Ishikawa (cell line): Measurements from ENCODE around the gene IGSF8.

ENCODE experiments used
- CEBPB ChIP-seq: IDR thresholded peaks from 2 replicates; pipeline ENCODE4 v1.6.1; 2012
- CREB1 ChIP-seq: IDR thresholded peaks from 2 replicates; pipeline ENCODE4 v1.6.1; 2012; ENCODE audit warnings: low read depth
- EGR1 ChIP-seq: IDR thresholded peaks from 2 replicates; pipeline ENCODE4 v1.6.1; 2012
- EP300 ChIP-seq: IDR thresholded peaks from 2 replicates; pipeline ENCODE4 v1.6.1; 2012; ENCODE audit warnings: borderline replicate concordance
- FOXM1 ChIP-seq: IDR thresholded peaks from 2 replicates; pipeline ENCODE4 v1.6.1; 2012; ENCODE audit warnings: low read depth, borderline replicate concordance
- NFIC ChIP-seq: IDR thresholded peaks from 2 replicates; pipeline ENCODE4 v1.6.1; 2012
- RAD21 ChIP-seq: IDR thresholded peaks from 2 replicates; pipeline ENCODE4 v1.6.1; 2012; ENCODE audit warnings: low read depth
- REST ChIP-seq: IDR thresholded peaks from 2 replicates; pipeline ENCODE4 v1.6.1; 2012; ENCODE audit warnings: low read depth, mild to moderate bottlenecking
- TAF1 ChIP-seq: IDR thresholded peaks from 2 replicates; pipeline ENCODE4 v1.6.1; 2012; ENCODE audit warnings: low read depth, mild to moderate bottlenecking
- TCF12 ChIP-seq: IDR thresholded peaks from 2 replicates; pipeline ENCODE4 v1.6.1; 2012; ENCODE audit warnings: low read depth
- TEAD4 ChIP-seq: IDR thresholded peaks from 2 replicates; pipeline ENCODE4 v1.6.1; 2012
- USF1 ChIP-seq: IDR thresholded peaks from 2 replicates; pipeline ENCODE4 v1.6.1; 2012
- YY1 ChIP-seq: IDR thresholded peaks from 2 replicates; pipeline ENCODE4 v1.6.1; 2012; ENCODE audit warnings: low read depth
- ZBTB7A ChIP-seq: IDR thresholded peaks from 2 replicates; pipeline ENCODE4 v1.6.1; 2012; ENCODE audit warnings: low read depth
- TF ChIP-seq, protein P1 (sequence below): IDR thresholded peaks from 2 replicates; pipeline ENCODE4 v1.6.1; 2012

Gene IGSF8

GRCh38 chr1:160056648-160057169 lies 41.7 kb downstream of the IGSF8 start:
- TF ChIP-seq TAF1 (no peak), EP300 (no peak), EGR1 (no peak), ZBTB7A (no peak), CREB1 (no peak)

GRCh38 chr1:160053548-160054365 lies 44.7 kb downstream of the IGSF8 start:
- TF ChIP-seq TCF12: no peak
- no peak for TF ChIP-seq USF1
- no peak for TF ChIP-seq CREB1
- no peak for TF ChIP-seq YY1
- TF ChIP-seq EGR1: no peak
- no peak for TF ChIP-seq EP300
- TF ChIP-seq CEBPB: no peak
- TF ChIP-seq FOXM1: no peak
- TF ChIP-seq, protein P1, sequence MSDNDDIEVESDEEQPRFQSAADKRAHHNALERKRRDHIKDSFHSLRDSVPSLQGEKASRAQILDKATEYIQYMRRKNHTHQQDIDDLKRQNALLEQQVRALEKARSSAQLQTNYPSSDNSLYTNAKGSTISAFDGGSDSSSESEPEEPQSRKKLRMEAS: no peak
- no peak for TF ChIP-seq TEAD4
- TF ChIP-seq RAD21: no peak
- TF ChIP-seq TAF1: no peak

DNA sequence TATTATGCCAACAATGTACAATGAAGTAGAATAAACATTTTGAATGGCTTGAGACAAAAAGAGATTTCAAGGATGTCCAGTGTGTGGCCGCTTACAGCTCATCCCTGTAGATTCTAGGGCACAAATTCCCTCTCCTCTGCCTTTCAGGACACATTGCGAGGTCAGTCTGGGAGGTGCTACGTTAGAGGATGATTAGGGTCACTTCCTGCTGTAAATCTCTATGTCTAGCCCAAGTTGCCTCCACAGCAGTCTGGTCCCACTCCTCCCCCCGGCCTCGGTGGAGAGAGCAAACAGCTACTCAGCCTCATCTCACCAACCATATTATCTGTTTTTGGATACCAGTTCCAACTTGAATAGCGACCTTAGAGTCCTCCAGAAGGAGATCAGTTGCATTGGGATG lies 45.5 kb downstream of the IGSF8 start:
- TF ChIP-seq TAF1: no peak
- TF ChIP-seq, protein P1: no peak
- no peak for TF ChIP-seq YY1
- no peak for TF ChIP-seq CEBPB
- no peak for TF ChIP-seq EGR1
- TF ChIP-seq REST: no peak
- no peak for TF ChIP-seq CREB1
- no peak for TF ChIP-seq FOXM1
- TF ChIP-seq USF1: no peak
- TF ChIP-seq EP300: no peak
- no peak for TF ChIP-seq RAD21
- TF ChIP-seq TEAD4: no peak
- TF ChIP-seq ZBTB7A: no peak
- TF ChIP-seq NFIC: no peak
- TF ChIP-seq TCF12: no peak

GRCh38 chr1:160050619-160051018 lies 47.8 kb downstream of the IGSF8 start:
- TF ChIP-seq RAD21: no peak
- no peak for TF ChIP-seq TAF1
- TF ChIP-seq ZBTB7A: no peak
- no peak for TF ChIP-seq EP300
- no peak for TF ChIP-seq EGR1
- TF ChIP-seq NFIC: no peak
- no peak for TF ChIP-seq CEBPB
- no peak for TF ChIP-seq TCF12
- no peak for TF ChIP-seq USF1
- no peak for TF ChIP-seq FOXM1
- TF ChIP-seq TEAD4: no peak
- TF ChIP-seq CREB1: no peak
- TF ChIP-seq, protein P1: no peak
- TF ChIP-seq REST: no peak
- no peak for TF ChIP-seq YY1

- TF ChIP-seq USF1 (no peak), REST (no peak), FOXM1 (no peak), TEAD4 (no peak), NFIC (no peak), RAD21 (no peak), CREB1 (no peak), CEBPB (no peak), TAF1 (no peak), TCF12 (no peak), YY1 (no peak), ZBTB7A (no peak)
- TF ChIP-seq, protein P1: no peak
These were observed 49.3 kb downstream of the IGSF8 start for GRCh38 chr1:160049101-160049500.
